Activated naive CD8-positive, alpha-beta T cell (primary cell): ENCODE measurements around the gene FBXL7.

Source experiments
- H3K27ac Mint-ChIP-seq: one replicate; pipeline ENCODE4 v1.8.0; 2021; ENCODE audit warnings: mixed read lengths
- H3K27me3 Mint-ChIP-seq: one replicate; pipeline ENCODE4 v1.8.0; 2021; ENCODE audit warnings: mixed read lengths
- H3K36me3 Mint-ChIP-seq: one replicate; pipeline ENCODE4 v1.8.0; 2021; ENCODE audit warnings: mixed read lengths
- H3K4me1 Mint-ChIP-seq: one replicate; pipeline ENCODE4 v1.8.0; 2021; ENCODE audit warnings: low read depth, mixed read lengths
- H3K4me3 Mint-ChIP-seq: one replicate; pipeline ENCODE4 v1.8.0; 2021; ENCODE audit warnings: mild to moderate bottlenecking, mixed read lengths
- H3K9me3 Mint-ChIP-seq: one replicate; pipeline ENCODE4 v1.8.0; 2021; ENCODE audit warnings: low read depth, mixed read lengths

The FBXL7 gene

GRCh38 chr5:15752663-15753285, 252.8 kb downstream of the FBXL7 start:
- no peaks in the 10 kb centered on the region for H3K4me1 Mint-ChIP-seq
- no peak overlapping the region for H3K27ac Mint-ChIP-seq
- H3K4me3 Mint-ChIP-seq: no peak overlapping the region
- H3K27me3 Mint-ChIP-seq: no peaks in the 10 kb centered on the region
- no peaks in the 10 kb centered on the region for H3K36me3 Mint-ChIP-seq
- peaks cover 6% of the 10 kb centered on the region for H3K9me3 Mint-ChIP-seq

GRCh38 chr5:15753752-15754151, 253.8 kb downstream of the FBXL7 start:
- Mint-ChIP-seq H3K9me3 (peaks cover 6% of the 10 kb centered on the region), H3K4me1 (no peaks in the 10 kb centered on the region), H3K27me3 (no peaks in the 10 kb centered on the region), H3K27ac (no peak overlapping the region), H3K36me3 (no peaks in the 10 kb centered on the region), H3K4me3 (no peak overlapping the region)

- H3K27ac Mint-ChIP-seq: no peak overlapping the region
- peaks cover 6% of the 10 kb centered on the region for H3K9me3 Mint-ChIP-seq
- no peak overlapping the region for H3K4me3 Mint-ChIP-seq
- H3K27me3 Mint-ChIP-seq: no peaks in the 10 kb centered on the region
- no peaks in the 10 kb centered on the region for H3K36me3 Mint-ChIP-seq
- no peaks in the 10 kb centered on the region for H3K4me1 Mint-ChIP-seq
These were observed 257.1 kb downstream of the FBXL7 start for GRCh38 chr5:15757103-15757502.

GRCh38 chr5:15757619-15758018, 257.6 kb downstream of the FBXL7 start:
- Mint-ChIP-seq H3K27ac (no peak overlapping the region), H3K36me3 (no peaks in the 10 kb centered on the region), H3K4me1 (no peaks in the 10 kb centered on the region), H3K27me3 (no peaks in the 10 kb centered on the region), H3K4me3 (no peak overlapping the region), H3K9me3 (peaks cover 6% of the 10 kb centered on the region)

- Mint-ChIP-seq H3K9me3 (peaks cover 3% of the 10 kb centered on the region), H3K4me1 (no peaks in the 10 kb centered on the region), H3K4me3 (no peak overlapping the region), H3K27me3 (no peaks in the 10 kb centered on the region), H3K27ac (no peak overlapping the region), H3K36me3 (no peaks in the 10 kb centered on the region)
These were observed 262.7 kb downstream of the FBXL7 start for GRCh38 chr5:15762668-15763067.

GRCh38 chr5:15763754-15764153, 263.8 kb downstream of the FBXL7 start:
- no peaks in the 10 kb centered on the region for H3K36me3 Mint-ChIP-seq
- H3K4me3 Mint-ChIP-seq: no peak overlapping the region
- no peaks in the 10 kb centered on the region for H3K27me3 Mint-ChIP-seq
- H3K4me1 Mint-ChIP-seq: no peaks in the 10 kb centered on the region
- H3K27ac Mint-ChIP-seq: no peak overlapping the region
- peaks cover 3% of the 10 kb centered on the region for H3K9me3 Mint-ChIP-seq

- no peaks in the 10 kb centered on the region for H3K4me1 Mint-ChIP-seq
- H3K36me3 Mint-ChIP-seq: no peaks in the 10 kb centered on the region
- no peaks in the 10 kb centered on the region for H3K27me3 Mint-ChIP-seq
- H3K27ac Mint-ChIP-seq: no peak overlapping the region
- H3K9me3 Mint-ChIP-seq: peaks cover 8% of the 10 kb centered on the region
- H3K4me3 Mint-ChIP-seq: no peak overlapping the region
These were observed 269.0 kb downstream of the FBXL7 start for GRCh38 chr5:15768936-15769335.

GRCh38 chr5:15772131-15772530, 272.2 kb downstream of the FBXL7 start:
- no peaks in the 10 kb centered on the region for H3K4me1 Mint-ChIP-seq
- H3K36me3 Mint-ChIP-seq: no peaks in the 10 kb centered on the region
- no peak overlapping the region for H3K4me3 Mint-ChIP-seq
- peaks cover 17% of the 10 kb centered on the region for H3K9me3 Mint-ChIP-seq
- no peak overlapping the region for H3K27ac Mint-ChIP-seq
- H3K27me3 Mint-ChIP-seq: no peaks in the 10 kb centered on the region

GRCh38 chr5:15774632-15775031, 274.7 kb downstream of the FBXL7 start:
- Mint-ChIP-seq H3K9me3 (peaks cover 20% of the 10 kb centered on the region), H3K4me3 (no peak overlapping the region), H3K27me3 (no peaks in the 10 kb centered on the region), H3K36me3 (no peaks in the 10 kb centered on the region), H3K4me1 (no peaks in the 10 kb centered on the region), H3K27ac (no peak overlapping the region)

GRCh38 chr5:15776346-15776745, 276.4 kb downstream of the FBXL7 start:
- H3K27me3 Mint-ChIP-seq: no peaks in the 10 kb centered on the region
- H3K36me3 Mint-ChIP-seq: no peaks in the 10 kb centered on the region
- H3K9me3 Mint-ChIP-seq: peaks cover 20% of the 10 kb centered on the region
- no peaks in the 10 kb centered on the region for H3K4me1 Mint-ChIP-seq
- no peak overlapping the region for H3K27ac Mint-ChIP-seq
- H3K4me3 Mint-ChIP-seq: no peak overlapping the region

- H3K27ac Mint-ChIP-seq: no peak overlapping the region
- H3K27me3 Mint-ChIP-seq: no peaks in the 10 kb centered on the region
- no peak overlapping the region for H3K4me3 Mint-ChIP-seq
- H3K9me3 Mint-ChIP-seq: peaks cover 6% of the 10 kb centered on the region
- H3K4me1 Mint-ChIP-seq: no peaks in the 10 kb centered on the region
- H3K36me3 Mint-ChIP-seq: no peaks in the 10 kb centered on the region
These were observed 283.8 kb downstream of the FBXL7 start for GRCh38 chr5:15783734-15784133.

GRCh38 chr5:15785531-15785981, 285.6 kb downstream of the FBXL7 start:
- Mint-ChIP-seq H3K4me3 (no peak overlapping the region), H3K27me3 (no peaks in the 10 kb centered on the region), H3K4me1 (no peaks in the 10 kb centered on the region)

GRCh38 chr5:15786326-15786725, 286.3 kb downstream of the FBXL7 start:
- no peaks in the 10 kb centered on the region for H3K27me3 Mint-ChIP-seq
- no peaks in the 10 kb centered on the region for H3K4me1 Mint-ChIP-seq
- peaks cover 3% of the 10 kb centered on the region for H3K9me3 Mint-ChIP-seq
- no peak overlapping the region for H3K27ac Mint-ChIP-seq
- no peaks in the 10 kb centered on the region for H3K36me3 Mint-ChIP-seq
- no peak overlapping the region for H3K4me3 Mint-ChIP-seq

More at GRCh38 chr5:15785531-15785981, 285.6 kb downstream of the FBXL7 start:
- Mint-ChIP-seq H3K27ac (no peak overlapping the region), H3K9me3 (peaks cover 3% of the 10 kb centered on the region), H3K36me3 (no peaks in the 10 kb centered on the region)

GRCh38 chr5:15786884-15787283, 286.9 kb downstream of the FBXL7 start:
- peaks cover 3% of the 10 kb centered on the region for H3K9me3 Mint-ChIP-seq
- H3K36me3 Mint-ChIP-seq: no peaks in the 10 kb centered on the region
- H3K27ac Mint-ChIP-seq: no peak overlapping the region
- H3K27me3 Mint-ChIP-seq: no peaks in the 10 kb centered on the region
- no peaks in the 10 kb centered on the region for H3K4me1 Mint-ChIP-seq
- H3K4me3 Mint-ChIP-seq: no peak overlapping the region

- H3K9me3 Mint-ChIP-seq: peaks cover 3% of the 10 kb centered on the region
- no peaks in the 10 kb centered on the region for H3K4me1 Mint-ChIP-seq
- no peaks in the 10 kb centered on the region for H3K36me3 Mint-ChIP-seq
- H3K27ac Mint-ChIP-seq: no peak overlapping the region
- no peaks in the 10 kb centered on the region for H3K27me3 Mint-ChIP-seq
- no peak overlapping the region for H3K4me3 Mint-ChIP-seq
These were observed 287.7 kb downstream of the FBXL7 start for GRCh38 chr5:15787681-15788080.

- no peaks in the 10 kb centered on the region for H3K36me3 Mint-ChIP-seq
- H3K4me1 Mint-ChIP-seq: no peaks in the 10 kb centered on the region
- peaks cover 3% of the 10 kb centered on the region for H3K9me3 Mint-ChIP-seq
- no peak overlapping the region for H3K27ac Mint-ChIP-seq
- no peak overlapping the region for H3K4me3 Mint-ChIP-seq
- H3K27me3 Mint-ChIP-seq: no peaks in the 10 kb centered on the region
These were observed 289.7 kb downstream of the FBXL7 start for GRCh38 chr5:15789642-15790041.
